HEK293 (cell line): ENCODE results near the gene NR3C2.
A peak's percentile ranks its signal among the peaks of the same experiment; 100 is the strongest.

Experiments used
- CTCF ChIA-PET: fragments of 350-600 bp; formaldehyde crosslinking; extraction: SDS; loops from one replicate; lab custom pipeline; 2021; ENCODE audit warnings: antibody characterized with exemption; lab: Yijun Ruan, JAX
- POLR2A ChIA-PET: fragments of 300-600 bp; formaldehyde crosslinking; extraction: SDS; loops from one replicate; lab custom pipeline; 2020; ENCODE audit warnings: antibody characterized with exemption, inconsistent platforms; lab: Yijun Ruan, JAX
- H3K27ac ChIP-seq: fragments of 200-500 bp; sonication (Bioruptor generic); 2 replicates; pipeline ENCODE4 v1.5.1; 2014; ENCODE audit warnings: low read depth, low read length, control low read depth, inconsistent platforms; ENCODE audit errors: extremely low read depth
- H3K36me3 ChIP-seq, 2 experiments: fragments of 200-500 bp in 1 of 2; sonication (Bioruptor generic) in 1 of 2; 1 replicate in 1 of 2; 2 replicates in 1 of 2; pipeline ENCODE4 v1.5.1; 2014 to 2017; ENCODE audit warnings: inconsistent platforms in 2 of 2, low read length in 2 of 2; ENCODE audit not compliant: control insufficient read depth in 2 of 2, insufficient read depth in 1 of 2
- H3K4me1 ChIP-seq: fragments of 200-500 bp; sonication (Bioruptor generic); 2 replicates; pipeline ENCODE4 v1.5.1; 2014; ENCODE audit warnings: mild to moderate bottlenecking, low read length, inconsistent platforms; ENCODE audit not compliant: control insufficient read depth, insufficient read depth
- H3K4me3 ChIP-seq: 2 replicates; pipeline ENCODE4 v1.5.1; 2011; ENCODE audit warnings: low read depth, mild to moderate bottlenecking, control low read depth, low read length, moderate library complexity
- H3K9me3 ChIP-seq: fragments of 200-500 bp; sonication (Bioruptor generic); 2 replicates; pipeline ENCODE4 v1.5.1; 2014; ENCODE audit warnings: low read depth, low read length, inconsistent platforms; ENCODE audit not compliant: control insufficient read depth, insufficient read depth
- FEZF1 ChIP-seq: fragments of 450-650 bp; formaldehyde crosslinking; IDR thresholded peaks from 2 replicates; pipeline ENCODE4 v1.5.1; 2016; ENCODE audit warnings: missing biosample characterization, missing genetic modification characterization
- KLF10 ChIP-seq: fragments of 450-650 bp; IDR thresholded peaks from 2 replicates; pipeline ENCODE4 v1.5.1; 2018; ENCODE audit warnings: missing biosample characterization, mild to moderate bottlenecking, missing genetic modification characterization
- KLF9 ChIP-seq: fragments of 450-650 bp; formaldehyde crosslinking; IDR thresholded peaks from 2 replicates; pipeline ENCODE4 v1.5.1; 2016; ENCODE audit warnings: missing biosample characterization, missing genetic modification characterization, low read depth
- MZF1 ChIP-seq: fragments of 450-650 bp; formaldehyde crosslinking; IDR thresholded peaks from 2 replicates; pipeline ENCODE4 v1.5.1; 2017; ENCODE audit warnings: missing biosample characterization, missing genetic modification characterization, borderline replicate concordance
- PRDM10 ChIP-seq: fragments of 450-650 bp; formaldehyde crosslinking; IDR thresholded peaks from 2 replicates; pipeline ENCODE4 v1.5.1; 2016; ENCODE audit warnings: missing biosample characterization, missing genetic modification characterization
- PRDM6 ChIP-seq: fragments of 450-650 bp; formaldehyde crosslinking; IDR thresholded peaks from 2 replicates; pipeline ENCODE4 v1.5.1; 2017; ENCODE audit warnings: missing biosample characterization, missing genetic modification characterization
- REST ChIP-seq: fragments of 450-650 bp; formaldehyde crosslinking; IDR thresholded peaks from 2 replicates; pipeline ENCODE4 v1.5.1; 2016; ENCODE audit warnings: missing biosample characterization, missing genetic modification characterization
- ZFP3 ChIP-seq: fragments of 450-650 bp; formaldehyde crosslinking; IDR thresholded peaks from 2 replicates; pipeline ENCODE4 v1.5.1; 2016; ENCODE audit warnings: low read depth, missing biosample characterization, missing genetic modification characterization
- ZNF121 ChIP-seq: fragments of 450-650 bp; formaldehyde crosslinking; IDR thresholded peaks from 2 replicates; pipeline ENCODE4 v1.5.1; 2016; ENCODE audit warnings: missing biosample characterization, missing genetic modification characterization
- ZNF140 ChIP-seq: fragments of 450-650 bp; formaldehyde crosslinking; IDR thresholded peaks from 2 replicates; pipeline ENCODE4 v1.5.1; 2016; ENCODE audit warnings: missing biosample characterization, missing genetic modification characterization
- ZNF184 ChIP-seq: fragments of 450-650 bp; IDR thresholded peaks from 2 replicates; pipeline ENCODE4 v1.5.1; 2018; ENCODE audit warnings: missing biosample characterization, mild to moderate bottlenecking, missing genetic modification characterization
- ZNF26 ChIP-seq: fragments of 450-650 bp; formaldehyde crosslinking; IDR thresholded peaks from 2 replicates; pipeline ENCODE4 v1.5.1; 2016; ENCODE audit warnings: missing biosample characterization, missing genetic modification characterization
- ZNF266 ChIP-seq: fragments of 450-650 bp; formaldehyde crosslinking; IDR thresholded peaks from 2 replicates; pipeline ENCODE4 v1.5.1; 2016; ENCODE audit warnings: missing biosample characterization, missing genetic modification characterization, low read depth
- ZNF488 ChIP-seq: fragments of 450-650 bp; formaldehyde crosslinking; IDR thresholded peaks from 2 replicates; pipeline ENCODE4 v1.5.1; 2016; ENCODE audit warnings: missing biosample characterization, missing genetic modification characterization
- ZNF514 ChIP-seq: fragments of 450-650 bp; formaldehyde crosslinking; IDR thresholded peaks from 2 replicates; pipeline ENCODE4 v1.5.1; 2016; ENCODE audit warnings: missing biosample characterization, missing genetic modification characterization
- ZNF626 ChIP-seq: fragments of 450-650 bp; sonication (Bioruptor Pico); formaldehyde crosslinking; IDR thresholded peaks from 2 replicates; pipeline ENCODE4 v1.5.1; 2018; ENCODE audit warnings: missing biosample characterization, missing genetic modification characterization, inconsistent platforms
- ZNF776 ChIP-seq: fragments of 450-650 bp; formaldehyde crosslinking; IDR thresholded peaks from 2 replicates; pipeline ENCODE4 v1.5.0; 2017; ENCODE audit warnings: missing biosample characterization, missing genetic modification characterization, borderline replicate concordance
- ZNF777 ChIP-seq: fragments of 450-650 bp; formaldehyde crosslinking; IDR thresholded peaks from 2 replicates; pipeline ENCODE4 v1.5.1; 2017; ENCODE audit warnings: missing biosample characterization, missing genetic modification characterization, borderline replicate concordance
- ZSCAN23 ChIP-seq: fragments of 450-650 bp; formaldehyde crosslinking; IDR thresholded peaks from 2 replicates; pipeline ENCODE4 v1.5.1; 2016; ENCODE audit warnings: missing biosample characterization, missing genetic modification characterization

Gene NR3C2

GRCh38 chr4:148425327-148426110, 16.7 kb downstream of the NR3C2 start:
- Histone ChIP-seq H3K27ac (no peak overlapping the region), H3K9me3 (no peaks in the 10 kb centered on the region)
- CTCF ChIA-PET = no interaction called here

GRCh38 chr4:148420397-148420796, 21.8 kb downstream of the NR3C2 start:
- ChIA-PET CTCF (no interaction called here), POLR2A (no interaction called here)
- no peak for TF ChIP-seq ZNF266 (tag by site-specific recombination)
- TF ChIP-seq ZNF777 (tag by site-specific recombination) = no peak
- no peak for TF ChIP-seq ZNF514 (tag by site-specific recombination)
- TF ChIP-seq MZF1 (tag by site-specific recombination) = peak; percentile 28; the same call in 1 of the 2 replicates
- Histone ChIP-seq H3K36me3 (no peaks in the 10 kb centered on the region), H3K4me1 (no peaks in the 10 kb centered on the region), H3K4me3 (no peak overlapping the region), H3K27ac (no peak overlapping the region), H3K9me3 (no peaks in the 10 kb centered on the region)

More at GRCh38 chr4:148425327-148426110, 16.7 kb downstream of the NR3C2 start:
- H3K4me1 ChIP-seq = peaks cover 4% of the 10 kb centered on the region; the same call in 1 of the 2 replicates
- TF ChIP-seq KLF9 (no peak), ZNF488 (tag by site-specific recombination) (no peak), ZFP3 (tag by site-specific recombination) (no peak), ZNF184 (no peak), ZNF140 (tag by site-specific recombination) (no peak), REST (tag by site-specific recombination) (no peak), ZSCAN23 (tag by site-specific recombination) (no peak), ZNF26 (tag by site-specific recombination) (no peak), KLF10 (tag by site-specific recombination) (no peak), ZNF776 (tag by site-specific recombination) (no peak), ZNF626 (tag by site-specific recombination) (no peak)
- TF ChIP-seq, all 188 proteins: peak for 0
- POLR2A ChIA-PET = no interaction called here
- no peaks in the 10 kb centered on the region; a peak in 1 of 3 replicates for H3K36me3 ChIP-seq
- H3K4me3 ChIP-seq = no peak overlapping the region

GRCh38 chr4:148415500-148415899, 26.7 kb downstream of the NR3C2 start:
- Histone ChIP-seq H3K27ac (no peak overlapping the region), H3K4me1 (peaks cover 6% of the 10 kb centered on the region; the same call in 1 of the 2 replicates), H3K36me3 (no peaks in the 10 kb centered on the region), H3K9me3 (no peaks in the 10 kb centered on the region), H3K4me3 (no peak overlapping the region)
- ChIA-PET POLR2A (no interaction called here), CTCF (interaction anchor here (0.7 kb wide), 1 partner anchor 191 kb away, joined by 4 read pairs; no protein-coding TSS in a partner anchor)
- TF ChIP-seq PRDM6 (tag by site-specific recombination) = peak; percentile 55
- 0 out of 2 replicates have a peak, but pooled peaks have one; percentile 17 for TF ChIP-seq FEZF1 (tag by site-specific recombination)
- no peak for TF ChIP-seq PRDM10 (tag by site-specific recombination)
- TF ChIP-seq ZNF121 (tag by site-specific recombination) = no peak
